A549 (cell line): ENCODE data around the gene TAS1R3. TPM values are rescaled to one million over a fixed set of nuclear protein-coding genes. Genes with fewer than 3 reads are reported as not detected.
A peak's percentile ranks its signal among the peaks of the same experiment; 100 is the strongest.

ENCODE experiments used
- ATAC-seq, 2 experiments: fragments of 200-7000 bp in 1 of 2; fragments of >200 bp in 1 of 2; cut with Nextera tagmentation in 1 of 2; cut with Tn5 transposase in 1 of 2; 3 replicates each; pipeline versions ENCODE4 v1.8.0 to v1.9.1; 2018 to 2020; ENCODE audit warnings: mild to moderate bottlenecking in 1 of 2, moderate library complexity in 1 of 2
- CTCF ChIA-PET: fragments of 300-600 bp; sonication (Branson Sonifier 250); formaldehyde crosslinking; extraction: SDS; loops from one replicate; lab custom pipeline; 2021; ENCODE audit warnings: antibody characterized with exemption, inconsistent platforms; lab: Yijun Ruan, JAX
- POLR2A ChIA-PET: fragments of 350-600 bp; formaldehyde crosslinking; extraction: SDS; loops from one replicate; lab custom pipeline; 2021; ENCODE audit warnings: antibody characterized with exemption, inconsistent platforms; lab: Yijun Ruan, JAX
- DNase-seq, 2 experiments: peaks; one replicate each; pipeline versions ENCODE4 v3.0.0 to v3.0.0-alpha.2; 2011 to 2016; ENCODE audit warnings: low read depth in 1 of 2, low spot score in 1 of 2
- FAIRE-seq: peaks from 2 replicates; lab custom pipeline; 2011; peaks lifted over from hg19 to GRCh38; lab: Jason Lieb, UNC
- H3K27ac ChIP-seq, 2 experiments: fragments of >200 bp; sonication (Bioruptor Twin); formaldehyde crosslinking; 3 replicates each; pipeline ENCODE4 v1.5.1; 2016 to 2017
- H3K4me1 ChIP-seq: fragments of >200 bp; sonication (Bioruptor Twin); formaldehyde crosslinking; 3 replicates; pipeline ENCODE4 v1.6.1; 2016
- H3K4me2 ChIP-seq: fragments of >200 bp; sonication (Bioruptor Twin); formaldehyde crosslinking; 3 replicates; pipeline ENCODE4 v1.6.1; 2016
- H3K4me3 ChIP-seq: fragments of >200 bp; sonication (Bioruptor Twin); formaldehyde crosslinking; 3 replicates; pipeline ENCODE4 v1.5.1; 2016
- H3K9me3 ChIP-seq: fragments of >200 bp; sonication (Bioruptor Twin); formaldehyde crosslinking; 3 replicates; pipeline ENCODE4 v1.6.1; 2016
- CTCF ChIP-seq: fragments of >200 bp; sonication (Bioruptor Twin); formaldehyde crosslinking; IDR thresholded peaks from 3 replicates; pipeline ENCODE4 v1.5.1; 2016
- EHF ChIP-seq: fragments of 250-450 bp; sonication (Bioruptor Pico); IDR thresholded peaks from 2 replicates; pipeline ENCODE4 v1.5.0; 2020; ENCODE audit warnings: mild to moderate bottlenecking
- EHMT2 ChIP-seq: fragments of 200-600 bp; sonication (generic); IDR thresholded peaks from 2 replicates; pipeline ENCODE4 v1.6.1; 2016; ENCODE audit warnings: antibody characterized with exemption, low read depth, mild to moderate bottlenecking, moderate library complexity
- EP300 ChIP-seq, 2 experiments: fragments of >200 bp; sonication (Bioruptor Twin); formaldehyde crosslinking; IDR thresholded peaks; 2 replicates in 1 of 2; 3 replicates in 1 of 2; pipeline ENCODE4 v1.6.1; 2016 to 2017
- HDAC2 ChIP-seq: fragments of 200-600 bp; sonication (generic); IDR thresholded peaks from 2 replicates; pipeline ENCODE4 v1.6.1; 2016
- HOXB13 ChIP-seq: fragments of 250-450 bp; sonication (Bioruptor Pico); IDR thresholded peaks from 2 replicates; pipeline ENCODE4 v1.5.0; 2020; ENCODE audit warnings: low read depth, mild to moderate bottlenecking, moderate library complexity
- JUNB ChIP-seq: fragments of >200 bp; sonication (Bioruptor Twin); formaldehyde crosslinking; IDR thresholded peaks from 2 replicates; pipeline ENCODE4 v1.6.1; 2016
- KDM5A ChIP-seq: fragments of 200-600 bp; sonication (generic); IDR thresholded peaks from 2 replicates; pipeline ENCODE4 v1.6.1; 2016; ENCODE audit warnings: antibody characterized with exemption, mild to moderate bottlenecking
- MAZ ChIP-seq: fragments of 150-350 bp; IDR thresholded peaks from 2 replicates; pipeline ENCODE4 v1.6.1; 2014; ENCODE audit warnings: antibody characterized with exemption, low read depth, low read length, borderline replicate concordance
- NFE2L2 ChIP-seq: fragments of 150-350 bp; conservative IDR thresholded peaks from 2 replicates; pipeline ENCODE4 v1.6.1; 2014; ENCODE audit warnings: low read length
- NR3C1 ChIP-seq: fragments of >200 bp; sonication (Bioruptor Twin); formaldehyde crosslinking; IDR thresholded peaks from 3 replicates; pipeline ENCODE4 v1.6.1; 2017
- PBX3 ChIP-seq: IDR thresholded peaks from 2 replicates; pipeline ENCODE4 v1.6.1; 2012
- POLR2A ChIP-seq: IDR thresholded peaks from 2 replicates; pipeline ENCODE4 v1.6.1; 2012; ENCODE audit warnings: mild to moderate bottlenecking, low read length
- RAD21 ChIP-seq, 2 experiments: fragments of >200 bp in 1 of 2; sonication (Bioruptor Twin) in 1 of 2; formaldehyde crosslinking in 1 of 2; IDR thresholded peaks in 1 of 2; conservative IDR thresholded peaks in 1 of 2; 2 replicates in 1 of 2; 3 replicates in 1 of 2; pipeline ENCODE4 v1.6.1; 2012 to 2018; ENCODE audit warnings: inconsistent platforms in 1 of 2
- RARB ChIP-seq: fragments of 250-450 bp; sonication (Bioruptor Pico); IDR thresholded peaks from 2 replicates; pipeline ENCODE4 v1.8.0; 2021; ENCODE audit warnings: mild to moderate bottlenecking, moderate library complexity
- RFX5 ChIP-seq: fragments of 450-650 bp; IDR thresholded peaks from 2 replicates; pipeline ENCODE4 v1.7.1; 2014; ENCODE audit warnings: antibody characterized with exemption, mild to moderate bottlenecking, moderate library complexity
- SMC3 ChIP-seq: fragments of >200 bp; sonication (Bioruptor Twin); formaldehyde crosslinking; IDR thresholded peaks from 3 replicates; pipeline ENCODE4 v1.6.1; 2018; ENCODE audit warnings: inconsistent platforms
- SREBF2 ChIP-seq: fragments of 450-650 bp; IDR thresholded peaks from 2 replicates; pipeline ENCODE4 v1.6.1; 2014; ENCODE audit warnings: mild to moderate bottlenecking, moderate library complexity
- TFCP2L1 ChIP-seq: fragments of 250-450 bp; sonication (Bioruptor Pico); IDR thresholded peaks from 2 replicates; pipeline ENCODE4 v1.5.0; 2021; ENCODE audit warnings: mild to moderate bottlenecking
- ZC3H11A ChIP-seq: fragments of 450-650 bp; IDR thresholded peaks from 2 replicates; pipeline ENCODE4 v1.6.1; 2014; ENCODE audit warnings: antibody characterized with exemption, mild to moderate bottlenecking
- ZFP36 ChIP-seq: fragments of 450-650 bp; IDR thresholded peaks from 2 replicates; pipeline ENCODE4 v1.6.1; 2014; ENCODE audit warnings: borderline replicate concordance; ENCODE audit not compliant: partially characterized antibody
- WGBS: methylation state at CpG from one replicate; pipeline ENCODE4 v1.1.6; 2017; ENCODE audit errors: missing lambda C conversion rate; 5-methylcytosine and 5-hydroxymethylcytosine counted together
- polyA plus RNA-seq, 4 experiments: library from polyadenylated mRNA; depleted of rRNA in 3 of 4; stranded (reverse); fragments of >200 nt; fragmentation: RNase III in 1 of 4; extraction: RNeasy Plus Mini Kit Qiagen cat#74134 plus additional on column Dnase treatment in 1 of 4; gene quantifications; 2 replicates in 3 of 4; 3 replicates in 1 of 4; pipeline ENCODE4 v1.2.3, GENCODE V29; 2011 to 2017

The TAS1R3 gene
- polyA plus RNA-seq, 2 of the 4 experiments (the other 2 are of a cell fraction) = 0.05 to 0.15 TPM

GRCh38 chr1:1349256-1350012, 18.4 kb downstream of the TAS1R3 start, which contains the start of gene DVL1:
TSS of gene DVL1 (minus strand) at chr1:1349418. CDS start at chr1:1349065, 353 bp downstream.
- H3K4me3 ChIP-seq = peak within 1 kb of the TSS; percentile 87
- WGBS = no CpG with 5 or more reads among the region's 122 CpGs
- H3K27ac ChIP-seq = peak within 1 kb of the TSS; percentile 99 to 100
- H3K4me2 ChIP-seq = peak within 1 kb of the TSS; percentile 97
- ChIA-PET POLR2A (no interaction called here), CTCF (interaction anchor here (1.5 to 7.2 kb wide), 4 partner anchors 18 to 91 kb away, joined by 3 to 73 read pairs (median 8); partner anchors contain the start of genes AURKAIP1 and TAS1R3)
- H3K4me1 ChIP-seq = peaks cover 50% of the 10 kb centered on the region
- FAIRE-seq (no peak), ATAC-seq (0 out of 6 replicates have a peak, but pooled peaks of 1 of the 2 experiments have one; percentile 11), DNase-seq (peak in 1 of 2 experiments; percentile 47)
- TF ChIP-seq ZC3H11A (no peak), CTCF (peak; percentile 37), HOXB13 (CRISPR knock-in tag) (no peak), POLR2A (peak; percentile 38; the same call in 1 of the 2 replicates), NR3C1 (no peak), NFE2L2 (no peak), SREBF2 (no peak), EHF (no peak), EP300 (IDR thresholded peaks at IDR 0.05) (no peak), HDAC2 (no peak), RAD21 (conservative IDR thresholded peaks at IDR 0.05 in 1 of 2, IDR thresholded peaks at IDR 0.05 in 1 of 2) (peak; percentile 32 to 34; a peak in 2 of 5 replicates)
- H3K9me3 ChIP-seq = no peaks in the 10 kb centered on the region

- Histone ChIP-seq H3K9me3 (no peaks in the 10 kb centered on the region), H3K4me1 (peaks cover 41% of the 10 kb centered on the region), H3K27ac (peak overlapping the region in 1 of 2 experiments; percentile 48; a peak in 2 of 6 replicates), H3K4me2 (peak overlapping the region; percentile 34; the same call in 2 of the 3 replicates), H3K4me3 (no peak overlapping the region)
- WGBS = 79% methylated on average over 19 of the region's 29 CpGs
- FAIRE-seq = no peak
- no peak for ATAC-seq
- ChIA-PET POLR2A (no interaction called here), CTCF (interaction anchor here (0.5 to 3.8 kb wide), 5 partner anchors 8 to 78 kb away, joined by 3 to 35 read pairs (median 3); partner anchors contain the start of gene UBE2J2)
- DNase-seq = no peak
- TF ChIP-seq RFX5 = no peak
- TF ChIP-seq MAZ = no peak
- TF ChIP-seq KDM5A = no peak
- TF ChIP-seq JUNB = no peak
- no peak for TF ChIP-seq EHMT2
- TF ChIP-seq SMC3 = no peak
- TF ChIP-seq TFCP2L1 (CRISPR knock-in tag) = no peak
These were observed 20.7 kb downstream of the TAS1R3 start for GRCh38 chr1:1351511-1352427.

GRCh38 chr1:1352786-1353388, 21.8 kb downstream of the TAS1R3 start:
- POLR2A ChIA-PET = interaction anchor here (0.6 kb wide), 1 partner anchor 18 kb away, joined by 3 read pairs; no protein-coding TSS in a partner anchor
- DNase-seq (no peak), FAIRE-seq (no peak), ATAC-seq (no peak)
- CTCF ChIA-PET = interaction anchor here (0.8 to 3.8 kb wide), 5 partner anchors 9 to 48 kb away, joined by 3 to 35 read pairs (median 3); no protein-coding TSS in a partner anchor
- no peak overlapping the region for H3K4me3 ChIP-seq
- TF ChIP-seq ZFP36 = no peak
- no peak for TF ChIP-seq RARB (CRISPR knock-in tag)
- 0 out of 2 replicates have a peak, but pooled peaks have one; percentile 6 for TF ChIP-seq PBX3
- TF ChIP-seq HOXB13 (CRISPR knock-in tag) = no peak
- 0 out of 2 replicates have a peak, but pooled peaks have one; percentile 3 for TF ChIP-seq POLR2A
- WGBS = 100% methylated on average over 1 of the region's 5 CpGs
- H3K4me1 ChIP-seq = peaks cover 34% of the 10 kb centered on the region
- H3K9me3 ChIP-seq = no peaks in the 10 kb centered on the region
- peak overlapping the region; percentile 33; the same call in 1 of the 3 replicates for H3K4me2 ChIP-seq
- peak overlapping the region in 1 of 2 experiments; percentile 68; a peak in 2 of 6 replicates for H3K27ac ChIP-seq
